ENCODE results near the gene PRXL2C.
"Not testable (repeated sequence)": the region's sequence is repeated elsewhere in the genome, so short reads cannot be mapped to it uniquely, and the experiment has no call there.

The PRXL2C gene

DNA sequence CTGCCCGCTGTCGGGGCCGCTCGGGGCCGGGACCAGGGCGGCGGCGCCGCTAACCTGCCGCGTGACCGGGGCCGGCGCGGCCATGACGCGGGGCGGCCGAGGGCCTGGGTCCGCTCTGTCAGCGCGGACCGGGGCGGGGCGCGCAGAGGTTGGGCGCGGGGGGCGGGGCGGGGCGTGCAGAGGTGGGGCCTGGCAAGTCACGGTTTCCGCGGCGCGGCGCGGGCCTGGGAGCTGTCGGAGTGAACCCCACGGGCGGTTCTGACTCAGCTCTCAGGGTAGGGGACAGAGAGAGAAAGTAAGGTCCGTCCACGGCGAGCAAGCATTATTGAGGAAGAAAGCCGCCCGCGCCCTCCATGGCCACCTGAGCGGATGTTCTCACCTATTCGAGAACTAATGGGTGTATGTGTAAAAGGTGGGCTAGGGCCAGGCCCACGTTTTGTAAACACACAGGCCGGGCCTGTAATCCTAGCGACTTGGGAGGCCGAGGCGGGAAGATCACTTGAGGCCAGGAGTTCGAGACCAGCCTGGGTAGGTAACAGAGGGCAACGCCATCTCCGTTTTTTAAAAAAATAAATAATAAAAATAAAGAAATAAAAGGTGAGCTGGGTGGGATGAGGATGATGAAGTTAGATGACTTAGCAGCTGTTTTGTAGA is at the start of gene PRXL2C:
TSS of gene PRXL2C (minus strand) at position 120 of the 654 bp plus-strand sequence. CDS start at position 84, 36 bp downstream.
- peak; percentile 61 for DNase-seq

DNA sequence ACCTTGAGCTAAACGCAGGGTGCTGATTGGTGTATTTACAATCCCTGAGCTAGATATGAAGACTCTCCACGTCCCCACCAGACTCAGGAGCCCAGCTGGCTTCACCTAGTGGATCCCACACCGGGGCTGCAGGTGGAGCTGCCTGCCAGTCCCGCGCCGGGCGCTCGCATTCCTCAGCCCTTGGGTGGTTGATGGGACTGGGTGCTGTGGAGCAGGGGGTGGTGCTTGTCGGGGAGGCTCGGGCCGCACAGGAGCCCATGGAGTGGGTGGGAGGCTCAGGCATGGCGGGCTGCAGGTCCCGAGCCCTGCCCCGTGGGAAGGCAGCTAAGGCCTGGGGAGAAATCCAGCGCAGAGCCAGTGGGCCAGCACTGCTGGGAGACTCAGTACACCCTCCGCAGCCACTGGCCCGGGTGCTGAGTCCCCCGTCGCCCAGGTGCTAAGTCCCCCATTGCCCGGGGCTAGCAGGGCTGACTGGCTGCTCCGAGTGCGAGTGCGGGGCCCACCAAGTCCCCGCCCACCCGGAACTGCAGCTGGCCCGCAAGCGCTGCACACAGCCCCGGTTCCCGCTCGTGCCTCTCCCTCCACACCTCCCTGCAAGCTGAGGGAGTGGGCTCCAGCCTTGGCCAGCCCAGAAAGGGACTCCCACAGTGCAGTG is 45.7 kb upstream of the PRXL2C start:
- not testable (repeated sequence) for DNase-seq

GRCh38 chr9:96691326-96691725 is 36.2 kb upstream of the PRXL2C start:
- no peak for DNase-seq

DNA sequence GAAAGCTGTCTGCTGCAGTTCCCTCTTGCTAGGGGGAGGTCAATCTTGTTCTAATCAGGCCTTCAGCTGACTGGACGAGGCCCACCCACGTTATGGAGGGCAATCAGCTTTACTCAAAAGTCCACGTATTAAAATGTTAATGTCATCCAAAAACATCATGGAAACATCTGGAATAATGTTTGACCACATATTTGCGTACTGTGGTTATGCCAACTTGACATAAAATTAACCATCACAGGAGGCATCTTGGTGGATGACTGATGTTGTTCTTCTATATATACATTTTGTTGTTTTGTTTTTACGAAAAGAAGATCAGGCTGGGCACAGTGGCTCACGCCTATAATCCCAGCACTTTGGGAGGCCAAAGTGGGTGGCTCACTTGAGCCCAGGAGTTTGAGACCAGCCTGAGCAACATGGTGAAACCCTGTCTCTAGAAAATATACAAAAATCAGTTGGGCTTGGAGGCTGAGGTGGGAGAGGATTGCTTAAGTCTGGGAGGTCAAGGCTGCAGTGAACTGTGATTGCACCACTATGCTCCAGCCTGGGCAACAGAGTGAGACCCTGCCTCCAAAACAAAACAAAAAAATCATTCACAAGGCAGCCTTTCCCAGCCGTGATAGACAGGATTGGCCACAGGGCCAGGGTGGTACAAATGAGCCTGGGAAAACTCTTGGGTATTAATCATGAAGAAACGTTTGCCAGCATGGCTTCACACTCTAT is 33.8 kb upstream of the PRXL2C start:
- peak; percentile 8 for DNase-seq

GRCh38 chr9:96688187-96688586 is 33.1 kb upstream of the PRXL2C start:
- DNase-seq = peak; percentile 5

- DNase-seq = peak; percentile 81
These were observed 31.7 kb upstream of the PRXL2C start for GRCh38 chr9:96686638-96687335.

GRCh38 chr9:96680812-96681499 is 25.8 kb upstream of the PRXL2C start:
- DNase-seq = no peak

DNA sequence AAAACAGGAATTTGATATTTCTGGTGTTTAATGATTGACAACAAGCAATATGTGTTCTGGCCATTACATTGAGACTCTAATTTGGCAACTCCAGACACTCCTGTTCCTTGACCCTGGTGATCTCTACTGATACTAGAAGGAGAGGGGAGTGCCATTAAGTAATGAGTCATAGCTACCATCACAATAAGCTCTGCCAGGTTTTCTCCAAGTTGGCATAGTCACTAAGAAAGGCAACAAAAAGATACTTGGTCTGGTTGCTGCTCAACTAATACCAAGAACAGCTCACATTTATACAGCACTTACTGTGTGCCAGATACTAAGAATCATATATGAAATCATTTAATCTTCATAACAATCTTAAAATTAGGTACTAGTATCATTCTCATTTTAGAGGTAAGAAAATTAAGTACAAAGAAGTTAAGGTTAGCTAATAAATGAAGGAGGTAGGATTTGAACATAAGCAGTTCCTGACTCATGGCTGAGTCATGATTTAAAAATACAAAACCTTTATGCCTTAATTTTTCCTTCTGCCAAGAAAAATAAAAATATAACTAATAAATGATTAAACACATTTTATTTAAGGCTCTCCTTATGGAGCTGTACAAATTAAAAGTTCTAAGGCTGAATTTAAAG is 19.9 kb upstream of the PRXL2C start:
- DNase-seq = no peak

GRCh38 chr9:96673786-96674185 is 18.7 kb upstream of the PRXL2C start:
- DNase-seq = not testable (repeated sequence)

- DNase-seq = no peak
These were observed 13.9 kb upstream of the PRXL2C start for GRCh38 chr9:96668868-96669534.

- DNase-seq = no peak
These were observed 12.2 kb upstream of the PRXL2C start for GRCh38 chr9:96667363-96667728.

DNA sequence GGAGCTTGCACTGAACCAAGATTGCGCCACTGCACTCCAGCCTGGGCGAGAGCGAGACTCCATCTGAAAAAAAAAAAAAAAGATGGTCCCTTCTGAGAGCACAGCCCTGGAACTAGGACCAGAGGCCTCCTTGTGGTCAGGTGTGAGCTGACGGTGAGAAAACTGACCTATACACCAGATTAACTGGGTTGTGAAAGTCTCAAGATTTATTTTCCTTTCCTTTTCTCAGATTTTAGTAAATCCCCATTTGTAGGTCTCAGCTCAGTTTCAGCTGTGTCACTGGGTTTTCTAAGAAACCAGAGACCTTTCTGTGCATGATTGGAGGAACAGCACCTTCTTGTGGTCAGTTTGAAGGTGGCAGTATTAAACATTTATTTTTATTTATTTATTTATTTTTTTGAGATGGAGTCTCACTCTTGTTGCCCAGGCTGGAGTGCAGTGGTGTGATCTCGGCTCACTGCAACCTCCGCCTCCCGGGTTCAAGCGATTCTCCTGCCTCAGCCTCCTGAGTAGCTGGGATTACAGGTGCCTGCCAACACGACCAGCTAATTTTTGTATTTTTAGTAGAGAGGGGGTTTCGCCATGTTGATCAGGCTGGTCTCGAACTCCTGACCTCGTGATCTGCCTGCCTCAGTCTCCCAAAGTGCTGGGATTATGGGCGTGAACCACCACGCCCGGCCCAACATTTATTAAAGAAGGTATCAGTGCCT is 11.7 kb upstream of the PRXL2C start:
- peak; percentile 49 for DNase-seq

GRCh38 chr9:96665789-96666188 is 10.7 kb upstream of the PRXL2C start:
- DNase-seq = no peak

DNA sequence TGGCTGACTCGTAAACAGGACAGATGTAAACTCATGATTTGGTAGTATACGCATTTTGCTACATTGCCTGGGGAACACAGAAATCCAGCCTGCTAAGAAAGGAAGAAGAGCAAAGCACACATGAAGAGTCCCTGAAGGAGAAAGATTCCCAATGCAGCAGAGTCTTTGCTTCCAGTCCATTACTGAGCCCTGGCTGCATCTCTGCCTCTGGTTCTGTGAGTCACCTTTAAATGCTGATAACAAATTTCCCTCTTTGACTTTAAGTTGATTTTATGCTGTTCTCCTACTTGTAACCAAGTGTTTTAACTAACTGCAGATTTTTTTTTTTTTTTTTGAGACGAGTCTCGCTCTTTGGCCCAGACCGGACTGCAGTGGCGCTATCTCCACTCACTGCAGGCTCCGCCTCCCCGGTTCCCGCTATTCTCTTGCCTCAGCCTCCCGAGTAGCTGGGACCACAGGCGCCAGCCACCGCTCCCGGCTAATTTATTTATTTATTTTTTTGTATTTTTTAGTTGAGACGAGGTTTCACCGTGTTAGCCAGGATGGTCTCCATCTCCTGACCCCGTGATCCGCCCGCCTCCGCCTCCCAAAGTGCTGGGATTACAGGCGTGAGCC is 8.5 kb upstream of the PRXL2C start:
- no peak for DNase-seq

DNA sequence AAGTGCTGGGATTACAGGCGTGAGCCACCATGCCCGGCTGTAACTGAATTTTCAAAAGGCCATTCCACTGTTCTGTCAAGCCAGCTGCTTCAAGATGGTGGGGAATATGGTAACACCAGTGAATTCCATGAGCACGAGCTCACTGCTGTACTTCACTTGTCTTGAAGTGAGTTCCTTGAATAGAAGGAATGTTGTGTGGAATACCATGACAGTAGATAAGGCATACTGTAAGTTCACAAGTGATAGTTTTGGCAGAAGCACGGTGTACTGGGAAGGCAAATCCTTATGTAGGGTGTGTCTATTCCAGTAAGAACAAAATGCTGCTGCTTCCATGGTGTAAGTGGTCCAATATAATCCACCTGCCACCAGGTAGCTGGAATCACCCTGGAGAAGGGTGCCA is 6.6 kb upstream of the PRXL2C start:
- DNase-seq = no peak

DNA sequence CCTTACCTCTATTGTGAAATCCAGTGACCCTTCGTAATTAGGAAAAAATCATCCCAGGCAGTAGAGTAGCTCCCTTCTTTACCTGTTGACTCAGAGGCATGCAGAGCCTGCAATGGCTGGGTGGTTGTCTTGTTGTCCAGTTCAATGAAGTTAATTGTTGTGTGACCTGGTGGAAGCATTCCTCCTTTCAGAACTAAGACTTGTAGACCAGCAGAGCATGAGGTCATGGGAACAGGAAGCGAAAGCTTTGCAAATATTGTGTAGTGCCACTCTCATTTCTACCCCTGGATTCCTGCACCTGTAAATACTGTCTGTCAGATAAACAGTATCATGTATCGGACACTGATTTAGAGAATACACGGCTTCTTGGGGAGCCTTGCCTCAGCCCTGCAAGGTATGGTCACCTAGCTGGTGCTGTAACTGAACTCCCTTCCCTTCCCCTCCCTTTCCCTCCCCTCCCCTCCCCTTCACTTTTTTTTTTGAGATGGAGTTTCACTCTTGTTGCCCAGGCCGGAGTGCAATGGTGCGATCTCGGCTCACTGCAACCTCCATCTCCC is 5.7 kb upstream of the PRXL2C start:
- DNase-seq = no peak

- DNase-seq = peak; percentile 84
These were observed 493 bp downstream of the PRXL2C start for GRCh38 chr9:96654450-96655197.

- no peak for DNase-seq
These were observed 3.5 kb downstream of the PRXL2C start for GRCh38 chr9:96651626-96652025.

GRCh38 chr9:96649620-96650324 is 5.3 kb downstream of the PRXL2C start:
- DNase-seq = no peak
